ENCODE results near the gene MID1IP1.

The MID1IP1 gene

GRCh38 chrX:38811515-38812243, 10.4 kb downstream of the MID1IP1 start:
- no peak for DNase-seq (ENCODE audit: low read depth in 2 of 2, low spot score in 1 of 2)

DNA sequence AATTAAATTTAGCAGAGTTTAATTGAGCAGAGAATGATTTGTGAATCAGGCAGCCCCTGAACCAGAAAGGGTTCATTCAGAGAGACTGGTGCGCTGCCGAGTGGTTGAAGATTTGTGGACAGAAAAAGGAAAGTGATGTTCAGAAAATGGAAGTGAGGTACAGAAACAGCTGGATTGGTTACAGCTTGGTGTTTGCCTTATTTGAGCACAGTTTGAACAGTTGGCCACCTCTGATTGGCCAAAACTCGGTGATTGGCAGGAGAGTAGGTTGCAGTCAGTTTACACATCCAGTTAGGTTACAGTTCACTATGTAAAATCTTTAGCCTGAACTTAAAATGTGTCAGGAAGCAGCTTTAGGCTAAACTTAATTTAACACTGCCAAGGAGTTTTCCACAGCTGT, 14.9 kb downstream of the MID1IP1 start:
- DNase-seq (ENCODE audit: low read depth in 2 of 2, low spot score in 1 of 2), result no peak

GRCh38 chrX:38817004-38817703, 15.9 kb downstream of the MID1IP1 start:
- DNase-seq (ENCODE audit: low read depth in 2 of 2, low spot score in 1 of 2), result no peak

DNA sequence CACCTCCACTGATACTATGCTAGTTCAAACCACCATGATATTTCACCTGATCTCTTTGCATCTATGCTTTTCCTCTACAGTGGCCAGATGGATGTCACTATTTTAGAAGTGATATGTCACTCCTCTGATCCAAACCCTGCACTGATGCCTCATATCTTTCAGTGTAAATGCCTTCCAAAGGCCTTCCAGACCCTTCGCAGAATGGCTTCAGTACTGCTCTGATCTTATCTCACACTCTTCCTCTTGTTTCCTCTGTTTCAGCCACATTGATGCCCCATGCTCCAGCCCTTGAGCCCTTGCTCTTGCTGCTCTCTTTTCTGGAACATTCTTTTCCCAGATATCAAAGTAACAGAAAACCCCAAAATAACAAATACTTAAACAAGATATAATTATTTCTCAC, 17.9 kb downstream of the MID1IP1 start:
- no peak for DNase-seq (ENCODE audit: low read depth in 2 of 2, low spot score in 1 of 2)

DNA sequence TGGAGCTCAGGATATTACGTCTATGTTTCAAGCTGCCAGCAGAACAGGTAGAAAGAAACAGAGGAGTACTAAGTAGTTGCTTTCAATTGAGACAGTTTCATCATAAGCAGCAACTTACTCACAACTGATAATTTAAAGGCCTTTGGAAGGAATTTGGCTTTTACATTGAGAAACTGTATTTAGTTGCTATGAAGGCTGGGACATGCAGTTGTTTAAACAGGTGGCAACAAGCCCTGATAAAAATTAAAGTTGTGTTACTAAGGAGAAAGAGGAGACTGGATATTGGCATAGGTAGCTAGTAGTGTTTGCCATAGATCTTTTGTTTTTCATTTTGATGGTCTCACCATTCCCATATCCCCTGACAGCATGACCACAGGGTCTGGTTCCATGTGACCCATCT, 18.4 kb downstream of the MID1IP1 start:
- no peak for DNase-seq (ENCODE audit: low read depth in 2 of 2, low spot score in 1 of 2)

GRCh38 chrX:38820751-38821150, 19.5 kb downstream of the MID1IP1 start:
- DNase-seq (ENCODE audit: low read depth in 2 of 2, low spot score in 1 of 2), result no peak

- no peak for DNase-seq (ENCODE audit: low read depth in 2 of 2, low spot score in 1 of 2)
Observed at GRCh38 chrX:38824176-38824575, 22.9 kb downstream of the MID1IP1 start.

- no peak for DNase-seq (ENCODE audit: low read depth in 2 of 2, low spot score in 1 of 2)
Observed at GRCh38 chrX:38831949-38832348, 30.7 kb downstream of the MID1IP1 start.

DNA sequence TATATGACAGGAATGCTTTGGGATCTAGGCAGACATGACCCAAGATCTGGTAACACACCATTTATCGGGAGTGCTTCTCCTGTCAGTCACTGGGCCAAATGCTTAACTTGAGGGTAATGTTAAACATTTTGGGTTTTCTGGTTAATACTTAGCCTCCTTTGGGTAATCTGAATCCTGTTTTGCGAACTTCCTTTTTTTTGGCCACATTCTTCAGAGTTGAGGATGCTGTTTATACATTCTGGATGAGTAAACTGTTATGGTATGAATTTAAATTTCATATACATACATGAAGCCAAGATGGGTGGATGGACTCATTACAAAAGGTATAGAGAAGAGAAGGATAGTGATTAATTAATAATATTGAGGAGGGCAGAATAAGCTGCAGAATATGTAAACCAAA, 36.1 kb downstream of the MID1IP1 start:
- DNase-seq (ENCODE audit: low read depth in 2 of 2, low spot score in 1 of 2), result no peak

DNA sequence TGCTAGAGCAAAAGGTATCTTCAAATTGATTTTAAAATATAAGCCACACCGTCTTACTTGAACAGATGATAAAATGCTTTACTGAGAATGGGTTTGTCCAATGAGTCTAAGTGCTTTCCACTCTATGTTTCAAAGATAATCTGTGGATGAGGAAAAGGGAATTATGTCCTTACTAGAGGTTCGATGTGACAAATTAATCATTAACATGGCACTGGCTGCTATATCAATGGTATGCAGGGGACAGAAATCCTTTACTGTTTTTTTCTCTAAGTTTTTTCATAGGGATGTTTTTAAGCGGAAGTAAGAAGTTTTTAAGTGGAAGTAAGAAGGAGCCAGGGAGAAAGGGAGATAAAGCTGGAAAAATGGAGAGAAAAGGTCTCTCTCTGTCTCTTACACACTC, 38.0 kb downstream of the MID1IP1 start:
- DNase-seq (ENCODE audit: low read depth in 2 of 2, low spot score in 1 of 2), result no peak

DNA sequence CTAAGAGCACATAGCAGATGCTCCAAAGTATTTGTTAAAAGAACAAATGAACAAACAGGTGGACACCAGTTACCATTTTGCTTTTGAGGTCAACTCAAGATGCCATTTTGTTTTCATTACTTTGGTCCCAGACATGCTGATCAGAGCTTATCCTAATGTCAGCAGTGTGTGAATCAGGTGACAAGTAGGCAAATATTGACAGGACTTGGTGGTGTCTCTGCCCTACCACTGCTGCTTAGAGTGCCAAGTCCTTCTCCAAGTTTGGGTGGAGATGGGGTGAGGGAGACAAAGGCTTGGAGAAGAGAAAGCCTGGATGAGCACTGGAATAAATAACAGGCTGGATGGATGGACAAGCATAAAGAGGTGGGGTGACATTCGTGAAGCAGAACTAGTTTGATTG, 38.7 kb downstream of the MID1IP1 start:
- DNase-seq (ENCODE audit: low read depth in 2 of 2, low spot score in 1 of 2), result no peak

- DNase-seq (ENCODE audit: low read depth in 2 of 2, low spot score in 1 of 2), result no peak
Observed at GRCh38 chrX:38841750-38842149, 40.5 kb downstream of the MID1IP1 start.

- DNase-seq (ENCODE audit: low read depth in 2 of 2, low spot score in 1 of 2), result no peak
Observed at GRCh38 chrX:38845426-38845825, 44.2 kb downstream of the MID1IP1 start.

- DNase-seq (ENCODE audit: low read depth in 2 of 2, low spot score in 1 of 2), result no peak
Observed at GRCh38 chrX:38847206-38847902, 46.1 kb downstream of the MID1IP1 start.

DNA sequence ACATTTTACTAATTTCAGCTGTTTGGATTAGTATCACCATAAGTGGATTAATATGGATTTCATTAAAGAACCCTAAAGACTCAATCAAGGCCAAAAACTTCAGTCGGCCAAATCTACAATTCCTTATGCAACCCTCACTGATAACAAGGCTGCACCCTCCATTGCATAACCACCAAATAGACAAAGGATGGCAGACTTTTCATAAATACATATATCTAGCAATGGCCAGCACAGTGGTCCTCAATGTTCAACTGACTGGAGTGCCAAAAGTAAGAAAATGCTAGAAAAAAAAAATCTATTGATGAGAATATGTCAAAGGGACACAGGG, 46.6 kb downstream of the MID1IP1 start:
- no peak for DNase-seq (ENCODE audit: low read depth in 2 of 2, low spot score in 1 of 2)

DNA sequence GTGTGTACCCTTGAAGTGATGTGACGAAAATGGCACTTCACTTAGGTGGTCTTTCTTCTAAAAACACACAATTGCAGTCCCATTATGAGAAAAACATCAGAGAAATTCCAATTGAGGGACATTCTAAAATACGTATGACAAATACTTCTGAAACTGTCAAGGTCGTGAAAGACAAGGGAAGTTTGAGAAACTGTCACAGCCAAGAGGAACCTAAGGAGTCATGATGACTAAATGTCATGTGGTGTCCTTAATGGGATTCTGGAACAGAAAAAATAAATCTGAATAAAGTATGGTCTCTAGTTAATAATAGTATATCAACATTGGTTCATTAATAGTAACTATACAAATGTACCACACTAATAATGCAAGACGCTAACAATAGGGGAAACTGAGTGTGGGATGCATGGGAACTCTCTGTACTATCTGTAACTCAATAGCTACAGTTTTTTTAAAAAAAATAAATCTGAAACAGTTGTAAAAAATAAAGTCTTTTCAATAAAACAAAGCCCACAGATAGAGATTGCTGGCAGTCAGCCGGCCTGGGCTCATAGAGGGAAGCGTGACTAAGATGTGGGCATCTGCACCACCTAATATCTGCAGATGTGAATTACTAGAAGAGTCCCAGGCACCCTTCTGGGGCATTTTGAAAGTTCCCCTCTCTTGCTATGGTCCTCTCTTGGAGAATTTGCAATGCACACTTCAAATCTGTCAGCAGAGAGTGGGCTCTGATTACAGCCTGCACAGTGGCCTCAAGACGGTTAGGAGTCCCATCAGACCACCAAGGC, 47.6 kb downstream of the MID1IP1 start:
- DNase-seq (ENCODE audit: low read depth in 2 of 2, low spot score in 1 of 2), result no peak

DNA sequence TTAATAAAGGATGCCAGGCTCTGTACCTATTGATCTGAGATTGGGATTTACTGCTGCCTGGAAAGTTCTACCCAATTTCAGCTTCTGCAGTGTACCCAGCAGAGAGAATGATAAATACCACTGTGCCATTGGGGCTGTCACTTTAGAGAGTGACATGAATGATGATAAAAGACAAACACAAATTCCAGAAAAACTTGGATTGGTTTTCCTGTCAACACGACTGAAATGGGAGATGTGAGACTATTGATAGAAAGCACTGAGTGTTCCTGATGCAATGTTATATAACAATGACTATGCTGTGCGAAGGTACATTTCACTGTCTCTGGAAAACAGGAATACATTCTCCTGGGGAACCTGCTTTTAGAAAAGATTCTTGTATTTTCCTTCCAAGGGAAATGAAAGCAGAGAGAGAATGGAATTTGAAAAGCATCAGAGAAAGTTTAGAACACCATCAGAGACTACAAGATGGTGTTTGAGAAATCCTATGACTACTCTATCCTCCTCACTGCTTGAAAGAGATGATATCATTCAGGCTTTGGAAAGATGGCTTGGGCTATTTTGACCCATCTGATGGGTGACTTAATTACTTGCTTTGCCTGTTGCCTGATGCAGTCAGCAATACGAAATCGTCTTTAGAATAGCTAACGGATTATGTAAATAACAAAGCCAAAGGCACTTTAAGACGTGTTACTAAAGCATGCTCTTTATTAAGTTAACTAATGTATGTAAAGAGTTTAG, 49.7 kb downstream of the MID1IP1 start:
- no peak for DNase-seq (ENCODE audit: low read depth in 2 of 2, low spot score in 1 of 2)

- no peak for DNase-seq (ENCODE audit: low read depth in 2 of 2, low spot score in 1 of 2)
Observed at GRCh38 chrX:38854305-38854704, 53.0 kb downstream of the MID1IP1 start.

All from stimulated activated CD8-positive, alpha-beta memory T cell treated with anti-CD3 and anti-CD28 coated beads, Interleukin-4, amount 100 ng/mL, for 4 hours (primary cell).